ENCODE results near the gene SAMD10.
"Not testable (repeated sequence)": the region's sequence is repeated elsewhere in the genome, so short reads cannot be mapped to it uniquely, and the experiment has no call there.

Gene SAMD10

DNA sequence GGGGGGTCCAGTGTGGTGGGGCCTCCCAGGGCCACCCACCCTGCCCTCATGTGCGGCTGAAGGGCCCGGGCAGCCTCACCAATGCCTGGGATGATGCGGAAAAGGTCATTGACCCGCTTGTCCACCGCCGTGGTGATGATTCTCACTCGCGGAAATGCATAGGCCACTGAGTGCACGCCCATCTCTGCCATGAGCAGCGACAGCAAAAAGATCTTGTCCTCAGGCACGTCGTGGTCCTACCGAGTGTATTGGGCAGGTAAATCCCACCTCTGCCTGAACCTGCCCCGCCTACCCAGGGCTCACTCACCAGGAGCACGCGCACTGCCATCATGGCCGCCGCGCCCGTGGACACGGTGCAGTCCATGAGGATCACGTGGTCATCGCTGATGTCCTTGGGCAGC is 39.4 kb downstream of the SAMD10 start:
- no peak overlapping the region for H3K9ac ChIP-seq (ENCODE audit: low read depth, low read length)
- no peak overlapping the region for H3K4me3 ChIP-seq (ENCODE audit: low read length)
- H3K36me3 ChIP-seq (ENCODE audit: insufficient read depth, low read depth, low read length): peaks cover 27% of the 10 kb centered on the region
- peaks cover 3% of the 10 kb centered on the region; the same call in 1 of the 2 replicates for H3K4me1 ChIP-seq (ENCODE audit: insufficient read depth, low read length)
- H3K9me3 ChIP-seq (ENCODE audit: insufficient read depth, low read depth, low read length): no peaks in the 10 kb centered on the region
- H3K27me3 ChIP-seq (ENCODE audit: insufficient read depth, low read length): no peaks in the 10 kb centered on the region
- H3K27ac ChIP-seq (ENCODE audit: low read length): no peak overlapping the region

DNA sequence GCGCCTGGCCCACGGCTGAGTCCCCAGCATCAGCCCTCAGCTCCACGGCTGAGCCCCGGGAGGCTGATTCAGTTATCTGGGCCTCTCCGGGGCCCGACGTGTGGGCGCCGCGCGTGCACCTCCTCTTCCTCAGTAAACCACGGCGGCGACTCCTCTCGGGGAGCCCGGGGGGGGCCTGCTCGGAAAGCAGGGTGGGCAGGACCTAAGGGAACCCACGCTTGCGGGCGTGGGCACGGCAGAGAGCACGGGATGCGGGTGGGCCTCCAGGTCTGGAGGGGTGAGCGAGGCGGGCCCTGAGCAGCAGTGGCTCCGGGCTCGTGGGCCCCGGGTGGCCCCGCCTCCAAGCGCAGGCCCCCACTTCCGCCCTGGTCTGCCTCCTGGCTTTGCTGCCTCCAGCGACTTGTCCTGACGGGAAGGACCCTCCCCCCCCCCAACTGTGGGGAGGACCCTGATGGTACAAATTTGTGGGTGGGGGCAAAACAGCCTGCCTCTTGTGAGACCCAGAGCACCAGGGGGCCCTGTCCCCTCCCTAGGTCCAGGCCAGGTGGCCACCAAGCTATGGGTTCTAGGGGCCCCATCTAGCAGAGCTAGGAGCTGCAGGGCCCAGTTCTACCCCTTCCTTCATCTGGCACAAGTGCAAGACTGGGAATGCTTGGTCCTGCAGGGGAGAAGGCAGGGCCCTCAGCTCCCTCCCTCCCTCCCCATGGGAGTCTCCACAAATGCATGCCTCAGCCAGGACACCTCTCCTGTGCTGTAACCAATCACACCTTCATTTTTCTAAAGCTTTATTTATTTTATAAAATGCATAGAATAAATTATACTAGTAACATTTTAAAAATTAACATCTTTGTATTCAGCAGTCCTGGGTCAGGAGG is 40.1 kb downstream of the SAMD10 start:
- Histone ChIP-seq H3K4me3 (ENCODE audit: low read length) (no peak overlapping the region), H3K9me3 (ENCODE audit: insufficient read depth, low read depth, low read length) (no peaks in the 10 kb centered on the region), H3K9ac (ENCODE audit: low read depth, low read length) (no peak overlapping the region), H3K27me3 (ENCODE audit: insufficient read depth, low read length) (no peaks in the 10 kb centered on the region), H3K36me3 (ENCODE audit: insufficient read depth, low read depth, low read length) (peaks cover 26% of the 10 kb centered on the region), H3K4me1 (ENCODE audit: insufficient read depth, low read length) (peaks cover 3% of the 10 kb centered on the region; the same call in 1 of the 2 replicates), H3K27ac (ENCODE audit: low read length) (no peak overlapping the region)

DNA sequence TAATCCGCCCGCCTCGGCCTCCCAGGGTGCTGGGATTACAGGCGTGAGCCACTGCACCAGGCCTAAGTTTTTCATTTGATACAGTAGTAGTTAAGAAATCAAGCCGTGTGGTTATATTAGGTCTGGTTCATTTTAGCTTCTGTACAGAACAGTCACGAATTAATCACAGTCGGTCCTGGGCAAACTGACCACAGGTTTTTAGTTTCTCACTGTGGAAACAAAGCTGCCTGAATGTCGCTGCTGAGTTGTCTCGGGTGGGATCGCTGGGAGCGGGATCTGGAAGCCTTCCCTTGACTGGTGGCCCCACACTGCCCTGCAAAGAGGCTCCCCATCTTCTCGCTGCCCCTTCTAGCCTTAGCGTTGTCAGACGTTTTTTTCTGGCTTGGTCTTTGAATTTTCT is 41.8 kb downstream of the SAMD10 start:
- Histone ChIP-seq H3K4me1 (ENCODE audit: insufficient read depth, low read length) (peaks cover 3% of the 10 kb centered on the region; the same call in 1 of the 2 replicates), H3K9me3 (ENCODE audit: insufficient read depth, low read depth, low read length) (no peaks in the 10 kb centered on the region), H3K4me3 (ENCODE audit: low read length) (no peak overlapping the region), H3K27me3 (ENCODE audit: insufficient read depth, low read length) (no peaks in the 10 kb centered on the region), H3K36me3 (ENCODE audit: insufficient read depth, low read depth, low read length) (peaks cover 12% of the 10 kb centered on the region), H3K9ac (ENCODE audit: low read depth, low read length) (no peak overlapping the region), H3K27ac (ENCODE audit: low read length) (no peak overlapping the region)

DNA sequence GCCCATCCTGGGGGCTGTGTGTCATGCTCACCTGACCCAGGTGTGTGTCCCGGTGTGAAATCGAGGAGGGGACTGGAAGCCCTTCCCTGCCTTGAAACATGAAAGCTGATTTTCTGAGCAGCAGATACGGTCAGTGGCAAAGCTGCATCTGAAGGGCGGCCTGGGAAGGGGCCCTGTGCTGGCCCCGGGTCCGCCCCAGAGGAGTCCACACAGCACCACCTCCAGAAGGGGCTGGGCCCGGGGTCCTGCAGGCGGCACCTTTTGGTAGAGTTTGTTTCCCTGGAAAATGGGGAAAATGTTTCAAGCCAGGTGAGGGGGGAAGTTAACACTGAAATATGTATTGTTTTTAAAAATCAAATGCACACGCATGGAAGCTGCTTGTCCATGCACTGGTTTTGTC is 44.0 kb downstream of the SAMD10 start:
- Histone ChIP-seq H3K9me3 (ENCODE audit: insufficient read depth, low read depth, low read length) (no peaks in the 10 kb centered on the region), H3K36me3 (ENCODE audit: insufficient read depth, low read depth, low read length) (peaks cover 30% of the 10 kb centered on the region), H3K27ac (ENCODE audit: low read length) (no peak overlapping the region), H3K4me1 (ENCODE audit: insufficient read depth, low read length) (no peaks in the 10 kb centered on the region), H3K27me3 (ENCODE audit: insufficient read depth, low read length) (no peaks in the 10 kb centered on the region), H3K4me3 (ENCODE audit: low read length) (no peak overlapping the region), H3K9ac (ENCODE audit: low read depth, low read length) (no peak overlapping the region)

DNA sequence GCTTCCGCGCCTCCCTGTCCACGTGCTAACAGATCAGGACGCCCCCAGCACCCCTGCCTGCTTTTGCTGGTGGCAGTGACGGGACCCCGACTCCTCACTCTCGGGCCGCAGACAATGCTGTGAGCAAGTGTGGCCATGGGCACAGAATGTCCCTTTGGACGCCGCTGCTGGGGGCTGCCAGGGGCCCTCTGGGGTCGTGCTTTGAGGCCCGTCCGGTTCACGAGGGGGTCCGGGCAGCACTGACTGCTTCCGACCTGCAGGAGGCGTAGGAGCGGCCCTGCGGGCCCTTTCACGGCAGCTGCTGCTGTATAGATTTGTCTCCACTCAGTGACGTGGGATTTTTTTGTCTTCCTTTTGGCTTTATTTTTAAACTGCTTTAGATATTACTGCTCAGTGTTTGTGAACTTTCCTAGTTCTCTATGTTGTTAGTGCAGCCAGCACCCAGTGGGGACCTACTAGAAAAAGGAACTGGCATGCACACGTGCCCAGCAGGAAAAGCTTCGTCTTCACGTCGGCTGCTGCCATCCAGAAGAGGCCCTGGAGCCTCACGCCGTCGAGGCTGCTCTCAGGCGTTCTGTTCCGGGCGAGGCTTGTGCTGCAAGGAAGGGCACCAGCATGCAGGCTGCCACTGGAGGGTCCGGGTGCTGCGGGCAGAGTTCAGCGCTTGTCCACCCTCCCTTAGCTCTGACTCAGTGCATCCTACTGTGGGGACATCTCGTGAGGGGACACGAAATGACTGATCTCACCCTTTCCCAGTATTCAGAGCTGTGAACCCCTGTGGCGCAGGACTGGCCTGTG is 45.0 kb downstream of the SAMD10 start:
- H3K9me3 ChIP-seq (ENCODE audit: insufficient read depth, low read depth, low read length): no peaks in the 10 kb centered on the region
- H3K27ac ChIP-seq (ENCODE audit: low read length): no peak overlapping the region
- peaks cover 36% of the 10 kb centered on the region for H3K36me3 ChIP-seq (ENCODE audit: insufficient read depth, low read depth, low read length)
- H3K4me3 ChIP-seq (ENCODE audit: low read length): no peak overlapping the region
- no peaks in the 10 kb centered on the region for H3K4me1 ChIP-seq (ENCODE audit: insufficient read depth, low read length)
- no peaks in the 10 kb centered on the region for H3K27me3 ChIP-seq (ENCODE audit: insufficient read depth, low read length)
- no peak overlapping the region for H3K9ac ChIP-seq (ENCODE audit: low read depth, low read length)

DNA sequence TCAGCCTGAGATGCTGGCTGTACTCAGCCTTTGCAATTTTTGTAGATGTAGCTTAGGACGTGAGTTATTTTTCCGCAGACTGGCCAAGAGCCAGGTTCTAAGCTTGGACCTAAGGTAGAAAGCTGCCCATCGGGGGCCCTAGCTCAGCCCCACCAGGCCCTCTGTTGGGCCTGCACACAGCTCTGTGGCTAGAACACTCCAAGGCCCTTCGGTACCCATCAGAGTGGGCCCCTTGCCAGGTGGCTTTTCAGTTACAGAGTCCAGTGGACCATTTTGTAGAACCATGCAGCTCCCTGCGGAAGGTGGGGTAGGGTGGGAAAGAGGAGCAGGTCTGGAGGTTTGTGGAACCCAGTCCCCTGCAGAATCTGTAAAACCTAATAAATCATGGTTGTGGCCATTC is 45.8 kb downstream of the SAMD10 start:
- Histone ChIP-seq H3K4me3 (ENCODE audit: low read length) (no peak overlapping the region), H3K9me3 (ENCODE audit: insufficient read depth, low read depth, low read length) (no peaks in the 10 kb centered on the region), H3K36me3 (ENCODE audit: insufficient read depth, low read depth, low read length) (peaks cover 42% of the 10 kb centered on the region), H3K27ac (ENCODE audit: low read length) (no peak overlapping the region), H3K9ac (ENCODE audit: low read depth, low read length) (no peak overlapping the region), H3K4me1 (ENCODE audit: insufficient read depth, low read length) (no peaks in the 10 kb centered on the region), H3K27me3 (ENCODE audit: insufficient read depth, low read length) (no peaks in the 10 kb centered on the region)

DNA sequence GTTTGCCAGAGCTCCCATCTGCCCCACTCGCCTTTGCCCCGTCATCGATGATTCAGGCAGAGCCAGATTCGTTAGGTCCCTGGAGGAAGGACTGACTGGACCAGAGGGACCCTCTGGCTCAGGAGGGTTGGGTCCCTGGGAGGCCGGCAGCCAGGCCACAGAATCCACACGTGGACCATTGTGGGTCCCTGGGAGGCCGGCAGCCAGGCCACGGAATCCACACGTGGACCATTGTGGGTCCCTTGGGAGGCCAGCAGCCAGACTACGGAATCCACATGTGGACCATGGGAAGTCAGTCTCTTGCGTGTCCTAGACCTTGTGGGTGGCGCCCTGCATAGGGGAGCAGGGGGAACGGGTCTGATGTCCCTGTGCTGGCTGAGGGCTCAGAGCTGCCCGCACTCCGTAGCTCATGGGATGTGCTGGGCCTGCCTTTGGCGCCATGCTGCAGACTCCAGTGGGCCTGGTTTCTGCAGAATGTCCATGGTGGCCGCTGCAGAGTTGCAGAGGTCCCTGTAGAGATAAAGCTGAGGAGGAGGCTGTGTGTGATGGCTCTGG is 46.8 kb downstream of the SAMD10 start:
- Histone ChIP-seq H3K27ac (ENCODE audit: low read length) (no peak overlapping the region), H3K4me1 (ENCODE audit: insufficient read depth, low read length) (no peaks in the 10 kb centered on the region), H3K4me3 (ENCODE audit: low read length) (no peak overlapping the region), H3K27me3 (ENCODE audit: insufficient read depth, low read length) (no peaks in the 10 kb centered on the region), H3K9ac (ENCODE audit: low read depth, low read length) (no peak overlapping the region), H3K36me3 (ENCODE audit: insufficient read depth, low read depth, low read length) (peaks cover 50% of the 10 kb centered on the region), H3K9me3 (ENCODE audit: insufficient read depth, low read depth, low read length) (no peaks in the 10 kb centered on the region)

DNA sequence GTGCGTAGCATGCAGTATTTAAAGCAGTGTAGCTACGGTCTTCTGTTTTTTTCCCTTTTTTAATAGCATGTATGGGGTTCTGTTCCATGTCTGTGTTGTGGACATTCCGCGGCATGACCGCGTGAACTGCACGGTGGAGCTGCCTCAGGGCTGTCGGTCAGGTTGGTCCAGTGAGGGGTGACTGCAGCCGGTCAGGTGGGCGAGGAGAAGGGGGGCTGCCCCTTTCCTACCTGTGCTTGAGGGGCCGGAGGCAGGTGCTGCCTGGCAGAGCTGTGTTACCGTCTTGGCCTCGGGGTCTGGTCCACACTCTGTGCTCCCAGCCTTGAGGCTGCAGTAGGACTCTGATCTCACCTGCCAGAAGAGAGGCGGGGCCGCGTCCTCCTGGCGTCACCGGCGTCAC is 47.7 kb downstream of the SAMD10 start:
- Histone ChIP-seq H3K9ac (ENCODE audit: low read depth, low read length) (no peak overlapping the region), H3K4me3 (ENCODE audit: low read length) (no peak overlapping the region), H3K4me1 (ENCODE audit: insufficient read depth, low read length) (no peaks in the 10 kb centered on the region), H3K27ac (ENCODE audit: low read length) (no peak overlapping the region), H3K9me3 (ENCODE audit: insufficient read depth, low read depth, low read length) (no peaks in the 10 kb centered on the region), H3K27me3 (ENCODE audit: insufficient read depth, low read length) (no peaks in the 10 kb centered on the region), H3K36me3 (ENCODE audit: insufficient read depth, low read depth, low read length) (peaks cover 52% of the 10 kb centered on the region)

DNA sequence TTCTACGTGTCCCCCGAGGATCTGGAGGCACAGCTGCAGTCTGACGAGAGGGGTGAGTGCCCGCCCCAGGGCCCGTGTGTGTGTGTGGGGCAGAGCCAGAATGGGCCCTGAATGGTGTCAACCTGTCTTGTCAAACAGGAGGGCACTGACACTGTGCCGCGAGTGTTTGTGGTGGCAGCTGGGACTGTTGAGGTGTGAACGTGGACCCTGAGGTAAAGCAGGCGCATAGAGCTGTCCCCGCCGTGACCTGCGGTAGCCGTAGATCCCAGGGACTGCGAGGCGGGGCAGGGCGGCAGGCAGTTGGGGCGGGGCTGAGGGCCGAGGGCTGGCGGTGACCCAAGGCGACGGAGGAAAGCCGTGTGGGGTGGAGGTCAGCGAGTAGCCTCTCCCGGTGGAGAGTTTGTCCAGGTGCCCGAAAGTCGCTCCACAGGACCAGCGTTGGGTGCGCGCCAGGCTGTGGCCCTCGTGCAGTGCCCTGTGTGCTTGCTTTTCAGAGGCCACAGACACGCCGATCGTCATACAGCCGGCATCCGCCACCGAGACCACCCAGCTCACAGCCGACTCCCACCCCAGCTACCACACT is 48.4 kb downstream of the SAMD10 start:
- Histone ChIP-seq H3K4me1 (ENCODE audit: insufficient read depth, low read length) (no peaks in the 10 kb centered on the region), H3K4me3 (ENCODE audit: low read length) (no peak overlapping the region), H3K9ac (ENCODE audit: low read depth, low read length) (no peak overlapping the region), H3K27me3 (ENCODE audit: insufficient read depth, low read length) (no peaks in the 10 kb centered on the region), H3K9me3 (ENCODE audit: insufficient read depth, low read depth, low read length) (no peaks in the 10 kb centered on the region), H3K27ac (ENCODE audit: low read length) (no peak overlapping the region), H3K36me3 (ENCODE audit: insufficient read depth, low read depth, low read length) (peaks cover 56% of the 10 kb centered on the region)

DNA sequence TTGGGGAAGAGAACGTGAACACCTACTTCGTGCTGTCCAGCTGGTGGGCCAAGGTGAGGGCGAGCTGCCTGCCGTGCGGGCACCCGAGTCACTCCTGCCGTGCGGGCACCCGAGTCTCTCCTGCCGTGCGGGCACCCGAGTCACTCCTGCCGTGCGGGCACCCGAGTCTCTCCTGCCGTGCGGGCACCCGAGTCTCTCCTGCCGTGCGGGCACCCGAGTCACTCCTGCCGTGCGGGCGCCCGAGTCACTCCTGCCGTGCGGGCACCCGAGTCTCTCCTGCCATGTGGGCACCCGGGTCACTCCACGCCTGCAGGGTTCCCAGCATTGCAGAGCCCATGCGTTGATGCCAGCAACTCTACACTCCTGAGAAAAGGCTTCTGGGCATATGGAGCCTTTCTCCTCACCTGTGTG is 50.0 kb downstream of the SAMD10 start:
- peaks cover 45% of the 10 kb centered on the region for H3K36me3 ChIP-seq (ENCODE audit: insufficient read depth, low read depth, low read length)
- not testable (repeated sequence) for H3K4me1 ChIP-seq (ENCODE audit: insufficient read depth, low read length); H3K27ac ChIP-seq (ENCODE audit: low read length); H3K27me3 ChIP-seq (ENCODE audit: insufficient read depth, low read length); H3K9me3 ChIP-seq (ENCODE audit: insufficient read depth, low read depth, low read length); H3K4me3 ChIP-seq (ENCODE audit: low read length); H3K9ac ChIP-seq (ENCODE audit: low read depth, low read length)

DNA sequence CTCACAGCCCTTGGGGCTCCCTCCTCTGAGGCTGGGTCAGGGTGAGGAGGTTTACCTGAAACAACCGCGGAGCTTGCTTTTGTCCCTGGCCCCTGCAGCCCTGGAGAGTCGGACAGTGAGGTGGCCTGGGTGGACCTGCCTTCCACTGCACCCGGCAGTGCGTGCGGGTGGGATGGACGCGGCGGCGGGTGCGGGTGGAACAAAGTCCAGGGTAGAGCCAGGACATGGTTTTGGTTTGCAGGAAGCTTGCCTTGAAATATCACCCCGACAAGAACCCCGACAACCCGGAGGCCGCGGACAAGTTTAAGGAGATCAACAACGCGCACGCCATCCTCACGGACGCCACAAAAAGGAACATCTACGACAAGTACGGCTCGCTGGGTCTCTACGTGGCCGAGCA is 50.4 kb downstream of the SAMD10 start:
- Histone ChIP-seq H3K27me3 (ENCODE audit: insufficient read depth, low read length) (no peaks in the 10 kb centered on the region), H3K4me1 (ENCODE audit: insufficient read depth, low read length) (no peaks in the 10 kb centered on the region), H3K4me3 (ENCODE audit: low read length) (no peak overlapping the region), H3K9me3 (ENCODE audit: insufficient read depth, low read depth, low read length) (no peaks in the 10 kb centered on the region), H3K27ac (ENCODE audit: low read length) (no peak overlapping the region), H3K9ac (ENCODE audit: low read depth, low read length) (no peak overlapping the region), H3K36me3 (ENCODE audit: insufficient read depth, low read depth, low read length) (peaks cover 44% of the 10 kb centered on the region)

Data from iPS-20b (cell line).